Adrenal gland (tissue), 12 donors: Measurements from ENCODE around the gene AFTPH. TPM values are rescaled to one million over a fixed set of nuclear protein-coding genes. Genes with fewer than 3 reads are reported as not detected.

Source experiments
- DNase-seq, 7 donors: peaks; one replicate each; pipeline ENCODE4 v3.0.0-alpha.2; 2019 to 2020
- H3K27ac ChIP-seq, 5 donors: fragments of 200-600 bp; sonication (generic) in 4 of 5; 1 replicate in 3 of 5; 2 replicates in 2 of 5; pipeline versions ENCODE4 v1.5.1 to v1.8.0; 2016 to 2020; ENCODE audit warnings: mild to moderate bottlenecking in 1 of 5
- H3K27me3 ChIP-seq: fragments of 200-600 bp; 2 replicates; pipeline ENCODE4 v1.8.0; 2021
- H3K36me3 ChIP-seq, 2 donors: fragments of 200-600 bp; replicated peaks in 1 of 2; 1 replicate in 1 of 2; 2 replicates in 1 of 2; pipeline versions ENCODE4 v1.5.1 to v1.8.0; 2018 to 2022
- H3K4me1 ChIP-seq, 2 donors: fragments of 200-600 bp; replicated peaks in 1 of 2; 1 replicate in 1 of 2; 2 replicates in 1 of 2; pipeline versions ENCODE4 v1.5.1 to v1.8.0; 2018 to 2021
- H3K4me3 ChIP-seq, 4 donors: fragments of 200-600 bp; sonication (generic) in 3 of 4; one replicate each; pipeline ENCODE4 v1.5.1; 2016 to 2018
- H3K9me3 ChIP-seq, 3 donors: fragments of 200-600 bp; sonication (generic) in 1 of 3; replicated peaks in 1 of 3; 1 replicate in 2 of 3; 2 replicates in 1 of 3; pipeline versions ENCODE4 v1.5.1 to v1.8.0; 2016 to 2021
- POLR2A ChIP-seq, 2 donors: fragments of 450-650 bp; IDR thresholded peaks; one replicate each; pipeline ENCODE4 v1.6.1; 2017; ENCODE audit warnings: antibody characterized with exemption in 2 of 2, mild to moderate bottlenecking in 2 of 2, moderate library complexity in 1 of 2
- WGBS, 4 donors: extraction: QIAGEN DNeasy Blood & Tissue Kit in 2 of 4; methylation state at CpG; one replicate each; pipeline versions ENCODE4 v1.1.5 to v1.1.7; 2013 to 2017; 5-methylcytosine and 5-hydroxymethylcytosine counted together
- intact Hi-C, 2 donors: fragments of 100-400 bp; cut with DNase I; formaldehyde crosslinking; loops; one replicate each; pipeline versions ENCODE4 v1.14.1 to v1.15.0; 2022 to 2023
- polyA plus RNA-seq, 3 donors: library from polyadenylated mRNA; stranded (reverse); fragments of 200-250 nt in 2 of 3; fragments of 350-450 nt in 1 of 3; fragmentation: Illumina TruSeq in 1 of 3; extraction: RNeasy Lipid Tissue Mini Kit (QIAGEN cat#74804) in 1 of 3; gene quantifications; one replicate each; pipeline ENCODE4 v1.2.3, GENCODE V29; 2013 to 2014
- total RNA-seq, 9 donors: library from RNA; depleted of rRNA in 4 of 9; stranded (reverse); fragments of >200 nt in 4 of 9; fragments of 120-200 nt in 1 of 9; fragmentation: NEBNext Ultra II Directional in 1 of 9; extraction: Animal tissue kit (Norgen Biotek cat#: 25700) in 1 of 9; gene quantifications; one replicate each; pipeline versions ENCODE4 v1.1.0 to v1.2.4, GENCODE V29; 2013 to 2023
- TF ChIP-seq, protein P1 (sequence below), 6 experiments: fragments of 450-650 bp in 4 of 6; fragments of 200-600 bp in 2 of 6; sonication (generic) in 1 of 6; IDR thresholded peaks; 1 replicate in 5 of 6; 2 replicates in 1 of 6; pipeline versions ENCODE4 v1.5.1 to v1.8.0; 2016 to 2021; ENCODE audit warnings: antibody characterized with exemption in 6 of 6, mild to moderate bottlenecking in 2 of 6, moderate library complexity in 1 of 6
- donor health status: healthy with polysubstance abuse.
- donor health status: Bipolar disorder and iron deficiency.
- donor health status: DM: yes; HTN: yes; CAD: no.
- donor health status: DM: no; HTN: no; CAD: no.
- donor health status: DM: no; HTN: no; CAD: no.
- donor health status: DM: yes; HTN: yes; CAD: no.

The AFTPH gene
- total and polyA plus RNA-seq, 12 donors, result 25.7 to 58.5 (median 36.1) TPM

DNA sequence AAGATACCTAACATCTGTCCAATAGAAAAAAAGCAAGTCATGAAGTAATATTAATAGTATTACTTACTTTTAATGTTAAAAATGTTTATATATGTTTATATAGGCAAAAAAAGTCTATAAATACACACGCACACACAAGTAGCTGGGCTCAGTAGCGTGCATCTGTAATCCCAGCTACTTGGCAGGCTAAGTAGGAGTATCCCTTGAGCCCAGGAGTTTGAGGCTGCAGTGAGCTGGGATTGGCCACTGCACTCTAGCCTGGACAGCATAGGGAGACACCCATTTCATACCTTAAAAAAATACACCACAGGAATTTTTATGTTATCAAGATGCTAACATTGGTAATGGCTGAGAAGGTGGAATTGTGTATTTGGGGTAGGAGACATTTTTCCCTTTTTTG lies 17.4 kb upstream of the AFTPH start:
- no peak for DNase-seq
- Histone ChIP-seq H3K4me3 (no peak overlapping the region), H3K36me3 (no peaks in the 10 kb centered on the region), H3K27ac (no peak overlapping the region), H3K9me3 (no peaks in the 10 kb centered on the region), H3K27me3 (no peaks in the 10 kb centered on the region), H3K4me1 (no peaks in the 10 kb centered on the region)
- TF ChIP-seq, protein P1, sequence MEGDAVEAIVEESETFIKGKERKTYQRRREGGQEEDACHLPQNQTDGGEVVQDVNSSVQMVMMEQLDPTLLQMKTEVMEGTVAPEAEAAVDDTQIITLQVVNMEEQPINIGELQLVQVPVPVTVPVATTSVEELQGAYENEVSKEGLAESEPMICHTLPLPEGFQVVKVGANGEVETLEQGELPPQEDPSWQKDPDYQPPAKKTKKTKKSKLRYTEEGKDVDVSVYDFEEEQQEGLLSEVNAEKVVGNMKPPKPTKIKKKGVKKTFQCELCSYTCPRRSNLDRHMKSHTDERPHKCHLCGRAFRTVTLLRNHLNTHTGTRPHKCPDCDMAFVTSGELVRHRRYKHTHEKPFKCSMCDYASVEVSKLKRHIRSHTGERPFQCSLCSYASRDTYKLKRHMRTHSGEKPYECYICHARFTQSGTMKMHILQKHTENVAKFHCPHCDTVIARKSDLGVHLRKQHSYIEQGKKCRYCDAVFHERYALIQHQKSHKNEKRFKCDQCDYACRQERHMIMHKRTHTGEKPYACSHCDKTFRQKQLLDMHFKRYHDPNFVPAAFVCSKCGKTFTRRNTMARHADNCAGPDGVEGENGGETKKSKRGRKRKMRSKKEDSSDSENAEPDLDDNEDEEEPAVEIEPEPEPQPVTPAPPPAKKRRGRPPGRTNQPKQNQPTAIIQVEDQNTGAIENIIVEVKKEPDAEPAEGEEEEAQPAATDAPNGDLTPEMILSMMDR (IDR thresholded peaks at IDR 0.05), result no peak
- TF ChIP-seq POLR2A (IDR thresholded peaks at IDR 0.05), result no peak
- intact Hi-C loops, result no loop called here
- 75 to 93% (median 86%) methylated on average over 2 of the region's 2 CpGs for WGBS, 4 donors

DNA sequence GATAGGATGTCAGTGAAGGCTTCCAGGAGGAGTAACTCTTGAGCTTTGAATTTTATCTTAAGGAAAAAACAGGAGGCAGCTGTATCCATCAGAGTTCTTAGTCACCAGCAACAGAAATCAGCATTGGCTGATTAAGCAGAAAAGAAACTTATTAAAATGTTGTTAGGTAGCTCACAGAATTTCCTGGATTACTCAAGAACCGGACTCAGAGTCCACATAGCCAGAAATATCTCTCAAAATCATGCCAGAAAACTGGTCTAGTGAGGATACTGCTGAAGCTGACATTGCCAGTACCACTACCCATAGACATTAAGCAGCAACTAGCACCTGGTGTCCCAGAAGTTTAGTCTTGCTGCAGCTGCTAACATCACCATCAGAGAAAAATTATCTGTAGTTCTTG lies 10.1 kb upstream of the AFTPH start:
- intact Hi-C loops, result no loop called here
- DNase-seq, result no peak
- no peaks in the 10 kb centered on the region for H3K9me3 ChIP-seq
- H3K4me1 ChIP-seq, result no peaks in the 10 kb centered on the region
- H3K36me3 ChIP-seq, result no peaks in the 10 kb centered on the region
- H3K4me3 ChIP-seq, result no peak overlapping the region
- TF ChIP-seq, protein P1 (IDR thresholded peaks at IDR 0.05), result no peak
- TF ChIP-seq POLR2A (IDR thresholded peaks at IDR 0.05), result no peak
- no peaks in the 10 kb centered on the region for H3K27me3 ChIP-seq
- 25 to 53% (median 37%) methylated on average over 1 of the region's 1 CpG for WGBS, 4 donors
- no peak overlapping the region for H3K27ac ChIP-seq

- no peak for TF ChIP-seq POLR2A (IDR thresholded peaks at IDR 0.05)
- TF ChIP-seq, protein P1 (IDR thresholded peaks at IDR 0.05), result no peak
- no peaks in the 10 kb centered on the region for H3K27me3 ChIP-seq
- no peak overlapping the region for H3K27ac ChIP-seq
- no peaks in the 10 kb centered on the region for H3K9me3 ChIP-seq
- 68 to 86% (median 79%) methylated on average over 3 of the region's 3 CpGs for WGBS, 4 donors
- H3K4me1 ChIP-seq, result no peaks in the 10 kb centered on the region
- no peaks in the 10 kb centered on the region for H3K36me3 ChIP-seq
- no peak overlapping the region for H3K4me3 ChIP-seq
- intact Hi-C loops, result no loop called here
- DNase-seq, result no peak
These were observed 9.0 kb upstream of the AFTPH start for GRCh38 chr2:64515086-64515485.

- Histone ChIP-seq H3K27ac (no peak overlapping the region), H3K4me1 (no peaks in the 10 kb centered on the region), H3K9me3 (no peaks in the 10 kb centered on the region), H3K4me3 (no peak overlapping the region), H3K27me3 (no peaks in the 10 kb centered on the region), H3K36me3 (no peaks in the 10 kb centered on the region)
- TF ChIP-seq POLR2A (IDR thresholded peaks at IDR 0.05), result no peak
- TF ChIP-seq, protein P1 (IDR thresholded peaks at IDR 0.05), result no peak
- WGBS, 4 donors, result 70 to 91% (median 81%) methylated on average over 5 to 7 of the region's 7 CpGs
- intact Hi-C loops, result no loop called here
- no peak for DNase-seq
These were observed 7.2 kb upstream of the AFTPH start for GRCh38 chr2:64516651-64517510.
